GM12878 (cell line): ENCODE measurements around the gene ATP6V1D. TPM values are rescaled to one million over a fixed set of nuclear protein-coding genes. Genes with fewer than 3 reads are reported as not detected.

Source experiments
- ATAC-seq: fragments of 200-7000 bp; cut with Tn5 transposase; 3 replicates; pipeline ENCODE4 v1.9.1; 2020; ENCODE audit warnings: mild to moderate bottlenecking, moderate library complexity
- BruUV-seq: library from RNA; stranded (reverse); fragments of 400-500 nt; replicated peaks from 2 replicates; lab custom pipeline; 2021; lab: Mats Ljungman, UMichigan
- CTCF ChIA-PET: fragments of 300-600 bp; sonication (Branson Sonifier 250); formaldehyde crosslinking; extraction: SDS; loops from one replicate; lab custom pipeline; 2021; ENCODE audit warnings: inconsistent platforms; lab: Yijun Ruan, JAX
- POLR2A ChIA-PET: fragments of 350-600 bp; formaldehyde crosslinking; extraction: SDS; loops from one replicate; lab custom pipeline; 2021; ENCODE audit warnings: inconsistent platforms; lab: Charles Lee
- RAD21 ChIA-PET: fragments of 300-600 bp; sonication (Branson Sonifier 250); formaldehyde crosslinking; loops from one replicate; lab custom pipeline; 2023; ENCODE audit warnings: antibody characterized with exemption; ENCODE audit not compliant: unreplicated experiment; lab: Charles Lee
- SMC1A ChIA-PET: fragments of 300-600 bp; sonication (Branson Sonifier 250); formaldehyde crosslinking; loops from one replicate; lab custom pipeline; 2023; ENCODE audit not compliant: unreplicated experiment, uncharacterized antibody; lab: Charles Lee
- DNase-seq: peaks from one replicate; pipeline ENCODE4 v3.0.0-alpha.2; 2011; ENCODE audit warnings: low read depth, low spot score
- FAIRE-seq: peaks from 3 replicates; lab custom pipeline; 2011; peaks lifted over from hg19 to GRCh38; lab: Jason Lieb, UNC
- H2AFZ ChIP-seq: 2 replicates; pipeline ENCODE4 v1.6.0; 2011; ENCODE audit warnings: low read depth, low read length, control low read depth; ENCODE audit not compliant: control insufficient read depth
- H3K27ac ChIP-seq: 2 replicates; pipeline ENCODE4 v1.5.1; 2011; ENCODE audit warnings: control low read depth; ENCODE audit not compliant: control insufficient read depth, insufficient read depth
- H3K27me3 ChIP-seq, 2 experiments: replicated peaks in 1 of 2; 2 replicates each; pipeline versions ENCODE4 v1.6.0 to v1.6.1; 2011; ENCODE audit warnings: low read length in 1 of 2; ENCODE audit not compliant: control insufficient read depth in 2 of 2, insufficient read depth in 2 of 2
- H3K36me3 ChIP-seq, 2 experiments: 2 replicates each; pipeline ENCODE4 v1.5.1; 2011; ENCODE audit warnings: low read length in 1 of 2; ENCODE audit not compliant: control insufficient read depth in 2 of 2, insufficient read depth in 2 of 2
- H3K4me1 ChIP-seq: 2 replicates; pipeline ENCODE4 v1.6.1; 2011; ENCODE audit warnings: mild to moderate bottlenecking, low read length, moderate library complexity, mixed read lengths; ENCODE audit not compliant: control insufficient read depth, insufficient read depth
- H3K4me2 ChIP-seq: 2 replicates; pipeline ENCODE4 v1.6.0; 2011; ENCODE audit warnings: control low read depth; ENCODE audit not compliant: control insufficient read depth, insufficient read depth
- H3K4me3 ChIP-seq: fragments of 200-600 bp; sonication (generic); 2 replicates; pipeline ENCODE4 v1.5.1; 2016
- H3K79me2 ChIP-seq: 2 replicates; pipeline ENCODE4 v1.6.0; 2011; ENCODE audit warnings: low read length; ENCODE audit not compliant: control insufficient read depth, insufficient read depth
- H3K9ac ChIP-seq: 2 replicates; pipeline ENCODE4 v1.8.0; 2011; ENCODE audit warnings: low read length, control low read depth, mixed read lengths; ENCODE audit not compliant: control insufficient read depth, insufficient read depth
- H3K9me3 ChIP-seq: replicated peaks from 3 replicates; pipeline ENCODE4 v1.5.1; 2011; ENCODE audit warnings: mild to moderate bottlenecking, low read length; ENCODE audit not compliant: control insufficient read depth, insufficient read depth
- H4K20me1 ChIP-seq: 2 replicates; pipeline ENCODE4 v1.6.0; 2011; ENCODE audit not compliant: control insufficient read depth, insufficient read depth
- BCL11A ChIP-seq: IDR thresholded peaks from 2 replicates; pipeline ENCODE4 v1.6.1; 2011; ENCODE audit warnings: low read depth, low read length
- IKZF1 ChIP-seq: fragments of 450-650 bp; conservative IDR thresholded peaks from 2 replicates; pipeline ENCODE4 v1.6.1; 2017; ENCODE audit warnings: antibody characterized with exemption, mild to moderate bottlenecking
- POLR2AphosphoS5 ChIP-seq: IDR thresholded peaks from 2 replicates; pipeline ENCODE4 v1.6.1; 2011; ENCODE audit warnings: mild to moderate bottlenecking, low read length, inconsistent platforms
- SIN3A ChIP-seq: IDR thresholded peaks from 2 replicates; pipeline ENCODE4 v1.6.1; 2012; ENCODE audit warnings: low read depth, low read length, improper control_type of control experiment
- ZSCAN29 ChIP-seq: fragments of 450-650 bp; IDR thresholded peaks from 2 replicates; pipeline ENCODE4 v1.6.1; 2017; ENCODE audit warnings: mild to moderate bottlenecking, moderate library complexity
- WGBS: methylation state at CpG from one replicate; pipeline ENCODE4 v1.1.6; 2016; ENCODE audit warnings: low lambda C conversion rate; ENCODE audit not compliant: insufficient replicate concordance, insufficient coverage; ENCODE audit errors: missing lambda C conversion rate; 5-methylcytosine and 5-hydroxymethylcytosine counted together
- in situ Hi-C: fragments of 300-500 bp; cut with MboI; formaldehyde crosslinking; loops from 9 replicates; pipeline ENCODE4 v1.14.3; 2018; ENCODE audit warnings: mixed read lengths
- intact Hi-C: fragments of 100-400 bp; cut with micrococcal nuclease; formaldehyde crosslinking; loops from one replicate; pipeline ENCODE4 v1.14.2; 2022; ENCODE audit not compliant: unreplicated experiment
- polyA plus RNA-seq, 11 experiments: library from polyadenylated mRNA; depleted of rRNA in 4 of 11; unstranded in 6 of 11; stranded (reverse) in 5 of 11; fragments of >200 nt; fragmentation: Nextera tagmentation in 4 of 11; fragmentation: Illumina TruSeq in 1 of 11; extraction: Ambion mirVana in 4 of 11; extraction: Trizol in 1 of 11; gene quantifications; 1 replicate in 1 of 11; 2 replicates in 10 of 11; pipeline versions ENCODE4 v1.2.1 to v1.2.3, GENCODE V29; 2011 to 2016; ENCODE audit warnings: inconsistent platforms in 2 of 11, missing spikeins in 2 of 11, low read depth in 1 of 11
- total RNA-seq, 4 experiments: library from RNA; depleted of rRNA in 3 of 4; stranded (reverse); fragments of >200 nt in 3 of 4; fragmentation: Illumina TruSeq in 1 of 4; extraction: Trizol in 1 of 4; gene quantifications; 2 replicates each; pipeline versions ENCODE4 v1.2.1 to v1.2.3, GENCODE V29; 2013 to 2021

ATP6V1D gene
- total and polyA plus RNA-seq, 10 of the 15 experiments (the other 5 are each of a cell fraction or from before 2014, with no cell fraction given), result 24.0 to 71.6 (median 47.8) TPM

- TF ChIP-seq POLR2AphosphoS5, result no peak
- TF ChIP-seq SIN3A, result no peak
Observed at GRCh38 chr14:67405771-67406170, 46.2 kb upstream of the ATP6V1D start (continued).

- Histone ChIP-seq H2AFZ (no peak overlapping the region), H3K27me3 (peaks cover 0 to 4% of the 10 kb centered on the region in 2 experiments; a peak in 1 of 4 replicates), H3K4me1 (no peaks in the 10 kb centered on the region), H3K9ac (no peak overlapping the region), H3K4me3 (no peak overlapping the region), H3K4me2 (no peak overlapping the region), H4K20me1 (no peaks in the 10 kb centered on the region), H3K9me3 (no peaks in the 10 kb centered on the region), H3K27ac (no peak overlapping the region), H3K79me2 (no peaks in the 10 kb centered on the region), H3K36me3 (no peaks in the 10 kb centered on the region)
- FAIRE-seq (no peak), DNase-seq (no peak), ATAC-seq (no peak)
- no peak for TF ChIP-seq ZSCAN29
- in situ Hi-C loops, result no loop called here
- no TSS peak for BruUV-seq
- ChIA-PET POLR2A (no interaction called here), SMC1A (interaction anchor here (1.4 to 1.5 kb wide), 2 partner anchors 17 to 27 kb away, joined by 3 to 4 read pairs; no protein-coding TSS in a partner anchor), RAD21 (no interaction called here), CTCF (no interaction called here)
- intact Hi-C loops, result no loop called here
- WGBS, result 30% methylated on average over 4 of the region's 4 CpGs
Observed at GRCh38 chr14:67400434-67400833, 40.8 kb upstream of the ATP6V1D start.

DNA sequence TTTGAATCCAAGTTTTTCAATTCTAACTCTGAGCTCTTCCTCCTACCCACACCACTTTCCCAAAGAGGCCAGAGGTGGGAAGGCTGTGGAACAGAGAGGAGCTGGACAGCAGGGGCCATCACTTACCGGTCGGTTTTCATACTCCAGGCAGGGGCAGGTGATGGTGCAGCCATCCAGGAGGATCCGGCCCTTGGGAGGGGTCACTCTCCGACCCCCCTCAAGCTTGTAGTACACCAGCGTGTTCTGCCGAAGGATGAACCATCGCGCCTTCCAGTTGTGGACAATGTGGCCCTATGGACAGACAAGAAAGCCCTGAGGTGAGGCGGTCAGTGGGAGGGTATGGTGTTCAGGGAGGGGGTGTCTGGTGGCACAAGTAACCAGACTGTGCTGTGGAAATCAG, 37.9 kb upstream of the ATP6V1D start:
- Histone ChIP-seq H3K4me2 (no peak overlapping the region), H3K4me3 (no peak overlapping the region), H3K9ac (no peak overlapping the region), H3K79me2 (no peaks in the 10 kb centered on the region), H3K27ac (no peak overlapping the region), H2AFZ (no peak overlapping the region), H3K36me3 (no peaks in the 10 kb centered on the region), H3K27me3 (peaks cover 0 to 4% of the 10 kb centered on the region in 2 experiments; a peak in 1 of 4 replicates), H3K9me3 (no peaks in the 10 kb centered on the region), H3K4me1 (no peaks in the 10 kb centered on the region), H4K20me1 (no peaks in the 10 kb centered on the region)
- ChIA-PET POLR2A (no interaction called here), RAD21 (no interaction called here), CTCF (no interaction called here), SMC1A (interaction anchor here (0.6 kb wide), 1 partner anchor 29 kb away, joined by 3 read pairs; no protein-coding TSS in a partner anchor)
- TF ChIP-seq BCL11A, result no peak
- no peak for TF ChIP-seq IKZF1
- DNase-seq (no peak), FAIRE-seq (no peak), ATAC-seq (no peak)
- intact Hi-C loops, result no loop called here
- in situ Hi-C loops, result no loop called here
- no TSS peak for BruUV-seq
- WGBS, result 71% methylated on average over 9 of the region's 9 CpGs
